ENCODE measurements around the gene APBA1. TPM values are rescaled to one million over a fixed set of nuclear protein-coding genes. Genes with fewer than 3 reads are reported as not detected.

Gene APBA1
- total and polyA plus RNA-seq, 9 of the 15 experiments (the other 6 are each of a cell fraction or from before 2014, with no cell fraction given), result 0.01 to 0.02 TPM; not detected in 7

GRCh38 chr9:69677931-69678330, 5.8 kb upstream of the APBA1 start (continued):
- TF ChIP-seq MGA (IDR thresholded peaks at IDR 0.05), result no peak
- TF ChIP-seq, protein P1, sequence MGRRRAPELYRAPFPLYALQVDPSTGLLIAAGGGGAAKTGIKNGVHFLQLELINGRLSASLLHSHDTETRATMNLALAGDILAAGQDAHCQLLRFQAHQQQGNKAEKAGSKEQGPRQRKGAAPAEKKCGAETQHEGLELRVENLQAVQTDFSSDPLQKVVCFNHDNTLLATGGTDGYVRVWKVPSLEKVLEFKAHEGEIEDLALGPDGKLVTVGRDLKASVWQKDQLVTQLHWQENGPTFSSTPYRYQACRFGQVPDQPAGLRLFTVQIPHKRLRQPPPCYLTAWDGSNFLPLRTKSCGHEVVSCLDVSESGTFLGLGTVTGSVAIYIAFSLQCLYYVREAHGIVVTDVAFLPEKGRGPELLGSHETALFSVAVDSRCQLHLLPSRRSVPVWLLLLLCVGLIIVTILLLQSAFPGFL (CRISPR knock-in tag; IDR thresholded peaks at IDR 0.05), result no peak
- TF ChIP-seq C11orf30 (IDR thresholded peaks at IDR 0.05; ENCODE audit: low read depth), result no peak
- no peak for TF ChIP-seq SPI1 (IDR thresholded peaks at IDR 0.05; ENCODE audit: borderline replicate concordance, low read depth, low read length)
- TF ChIP-seq NR2C2 (CRISPR knock-in tag; IDR thresholded peaks at IDR 0.05), result no peak
- TF ChIP-seq NR2C2 (tag; IDR thresholded peaks at IDR 0.05), result no peak
- no peak for TF ChIP-seq HEY1 (CRISPR knock-in tag; IDR thresholded peaks at IDR 0.05; ENCODE audit: borderline replicate concordance)
- TF ChIP-seq KDM1A (IDR thresholded peaks at IDR 0.05), result no peak
- no peak for TF ChIP-seq ZNF76 (CRISPR knock-in tag; IDR thresholded peaks at IDR 0.05; ENCODE audit: borderline replicate concordance)
- no peak for TF ChIP-seq MNT (conservative IDR thresholded peaks at IDR 0.05)
- TF ChIP-seq ZNF766 (CRISPR knock-in tag; conservative IDR thresholded peaks at IDR 0.05), result no peak
